ENCODE data around the gene SLC39A12. TPM values are rescaled to one million over a fixed set of nuclear protein-coding genes. Genes with fewer than 3 reads are reported as not detected.
A peak's percentile ranks its signal among the peaks of the same experiment; 100 is the strongest.

SLC39A12 gene
- total RNA-seq, 4 donors from 2014 or later: not detected

DNA sequence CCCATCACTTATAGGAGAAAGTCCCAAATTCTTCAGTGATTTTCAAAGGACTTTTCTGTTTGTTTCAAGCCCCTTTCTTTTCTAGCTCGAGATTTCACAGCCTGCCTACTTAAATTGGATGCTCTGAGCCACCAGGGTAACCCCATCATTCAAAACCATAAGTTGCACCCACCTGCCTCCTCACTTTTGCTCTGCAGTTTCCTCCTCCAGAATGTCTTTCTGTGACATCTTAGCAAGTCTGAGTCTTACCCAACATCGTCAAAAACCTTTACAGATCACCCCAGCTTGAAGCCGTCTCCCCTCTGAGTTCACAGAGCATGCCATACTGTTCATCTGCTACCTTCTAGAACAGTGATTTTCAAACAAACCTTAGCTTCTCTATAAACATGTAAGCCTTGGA lies 124.2 kb downstream of the SLC39A12 start:
- WGBS: 86% methylated on average over 3 of the region's 3 CpGs
- DNase-seq (ENCODE audit: extremely low spot score): no peak
- no peaks in the 10 kb centered on the region for H3K36me3 ChIP-seq
- no peak overlapping the region for H3K27ac ChIP-seq (replicated peaks in 1 of 4)
- no peaks in the 10 kb centered on the region for H3K9me3 ChIP-seq
- intact Hi-C loops (cut with DNase I): no loop called here
- no peak for TF ChIP-seq POLR2AphosphoS5 (IDR thresholded peaks at IDR 0.05)
- no peak for TF ChIP-seq POLR2A (IDR thresholded peaks at IDR 0.05; ENCODE audit: low read depth)
- TF ChIP-seq, protein P1, sequence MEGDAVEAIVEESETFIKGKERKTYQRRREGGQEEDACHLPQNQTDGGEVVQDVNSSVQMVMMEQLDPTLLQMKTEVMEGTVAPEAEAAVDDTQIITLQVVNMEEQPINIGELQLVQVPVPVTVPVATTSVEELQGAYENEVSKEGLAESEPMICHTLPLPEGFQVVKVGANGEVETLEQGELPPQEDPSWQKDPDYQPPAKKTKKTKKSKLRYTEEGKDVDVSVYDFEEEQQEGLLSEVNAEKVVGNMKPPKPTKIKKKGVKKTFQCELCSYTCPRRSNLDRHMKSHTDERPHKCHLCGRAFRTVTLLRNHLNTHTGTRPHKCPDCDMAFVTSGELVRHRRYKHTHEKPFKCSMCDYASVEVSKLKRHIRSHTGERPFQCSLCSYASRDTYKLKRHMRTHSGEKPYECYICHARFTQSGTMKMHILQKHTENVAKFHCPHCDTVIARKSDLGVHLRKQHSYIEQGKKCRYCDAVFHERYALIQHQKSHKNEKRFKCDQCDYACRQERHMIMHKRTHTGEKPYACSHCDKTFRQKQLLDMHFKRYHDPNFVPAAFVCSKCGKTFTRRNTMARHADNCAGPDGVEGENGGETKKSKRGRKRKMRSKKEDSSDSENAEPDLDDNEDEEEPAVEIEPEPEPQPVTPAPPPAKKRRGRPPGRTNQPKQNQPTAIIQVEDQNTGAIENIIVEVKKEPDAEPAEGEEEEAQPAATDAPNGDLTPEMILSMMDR (IDR thresholded peaks at IDR 0.05): no peak
- no peak for TF ChIP-seq EP300 (IDR thresholded peaks at IDR 0.05)
- no peak overlapping the region for H3K4me3 ChIP-seq
- peaks cover 0 to 9% (median 7%) of the 10 kb centered on the region in 4 donors for H3K4me1 ChIP-seq
- H3K27me3 ChIP-seq: no peaks in the 10 kb centered on the region

DNA sequence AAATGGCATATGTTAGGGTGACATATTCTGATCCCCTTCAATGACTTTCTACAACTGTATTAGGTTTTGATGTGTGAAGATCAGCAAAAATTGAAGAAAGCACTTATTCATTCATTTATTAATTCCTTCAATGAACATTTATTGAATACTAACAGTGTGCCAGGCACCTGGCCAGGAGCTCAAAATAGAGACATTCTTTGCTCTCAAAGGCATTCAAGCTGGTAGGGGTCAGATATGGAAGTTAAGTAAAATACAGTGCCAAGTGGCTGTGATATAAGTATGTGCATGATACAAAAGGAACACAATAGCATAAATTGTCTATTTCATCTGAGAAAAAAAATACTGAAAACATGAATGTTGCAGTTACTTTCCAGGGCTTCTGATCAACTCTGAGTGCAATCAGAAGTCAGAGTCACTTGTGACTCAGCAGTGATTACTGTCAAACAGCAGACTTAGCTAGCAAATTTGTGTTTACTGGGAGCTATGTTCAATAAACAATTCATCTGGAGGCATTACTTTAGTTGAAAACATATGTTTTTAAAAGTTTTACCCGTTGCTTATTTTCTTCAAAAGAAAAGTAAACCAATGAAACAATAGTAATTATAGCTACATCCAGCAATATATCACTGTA lies 128.1 kb downstream of the SLC39A12 start:
- no peaks in the 10 kb centered on the region for H3K36me3 ChIP-seq
- H3K27me3 ChIP-seq: no peaks in the 10 kb centered on the region
- DNase-seq (ENCODE audit: extremely low spot score): no peak
- no peaks in the 10 kb centered on the region for H3K9me3 ChIP-seq
- no peak overlapping the region for H3K27ac ChIP-seq (replicated peaks in 1 of 4)
- no peak for TF ChIP-seq POLR2AphosphoS5 (IDR thresholded peaks at IDR 0.05)
- no peak for TF ChIP-seq POLR2A (IDR thresholded peaks at IDR 0.05; ENCODE audit: low read depth)
- H3K4me3 ChIP-seq: no peak overlapping the region
- peaks cover 0 to 11% (median 8%) of the 10 kb centered on the region in 4 donors for H3K4me1 ChIP-seq
- intact Hi-C loops (cut with DNase I): no loop called here
- WGBS: 89% methylated on average over 1 of the region's 1 CpG

DNA sequence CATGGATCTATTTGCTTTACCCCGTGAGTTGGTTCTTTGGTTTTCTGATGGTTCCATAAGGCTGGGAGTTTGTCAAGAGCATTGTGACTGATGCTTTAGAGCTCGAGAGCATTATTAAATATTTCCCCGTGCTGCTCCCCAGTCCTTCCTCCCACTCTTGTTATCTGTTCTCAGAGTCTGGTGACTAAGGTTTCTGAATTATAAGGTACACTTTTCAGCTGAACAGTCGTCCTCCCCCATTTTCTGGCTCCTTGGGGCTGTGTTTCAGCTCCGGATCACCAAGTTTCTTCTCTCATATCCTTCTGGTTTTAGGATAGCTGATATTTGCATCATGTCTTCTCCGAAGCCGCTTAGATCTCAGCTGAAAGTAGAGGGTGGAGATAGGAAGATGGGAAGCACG lies 130.7 kb downstream of the SLC39A12 start:
- Histone ChIP-seq H3K4me1 (peaks cover 3 to 34% (median 30%) of the 10 kb centered on the region in 4 donors), H3K27me3 (no peaks in the 10 kb centered on the region), H3K9me3 (no peaks in the 10 kb centered on the region), H3K4me3 (no peak overlapping the region), H3K36me3 (no peaks in the 10 kb centered on the region), H3K27ac (replicated peaks in 1 of 4) (no peak overlapping the region)
- TF ChIP-seq EP300 (IDR thresholded peaks at IDR 0.05) (no peak), POLR2A (IDR thresholded peaks at IDR 0.05; ENCODE audit: low read depth) (no peak), POLR2AphosphoS5 (IDR thresholded peaks at IDR 0.05) (no peak)
- TF ChIP-seq, protein P1 (IDR thresholded peaks at IDR 0.05): no peak
- DNase-seq (ENCODE audit: extremely low spot score): no peak
- intact Hi-C loops (cut with DNase I): no loop called here
- WGBS: 87% methylated on average over 8 of the region's 8 CpGs

DNA sequence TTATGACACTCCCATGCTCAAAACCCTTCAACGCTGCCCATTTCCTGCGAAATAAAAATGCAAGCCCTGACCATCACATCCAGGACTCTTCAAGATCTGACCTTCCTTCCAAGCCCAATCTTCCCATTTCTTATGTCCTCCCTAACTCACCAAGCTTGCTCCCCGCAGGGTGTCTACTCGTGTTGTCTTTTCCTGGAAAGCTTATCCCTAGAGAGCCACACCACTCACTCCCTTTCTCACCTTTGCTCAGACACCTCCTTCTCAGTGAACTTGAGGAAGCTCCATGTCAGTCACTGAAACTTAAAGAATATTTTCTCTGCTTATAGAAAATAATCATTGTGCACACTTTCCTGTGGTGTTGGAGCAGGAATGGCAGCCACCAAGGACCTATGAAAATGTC lies 134.1 kb downstream of the SLC39A12 start:
- peak overlapping the region; percentile 52 to 71 (median 62) for H3K27ac ChIP-seq (replicated peaks in 1 of 4)
- H3K36me3 ChIP-seq: no peaks in the 10 kb centered on the region
- no peaks in the 10 kb centered on the region for H3K9me3 ChIP-seq
- intact Hi-C loops (cut with DNase I): no loop called here
- no peak for DNase-seq (ENCODE audit: extremely low spot score)
- TF ChIP-seq, protein P1 (IDR thresholded peaks at IDR 0.05): no peak
- no peak for TF ChIP-seq EP300 (IDR thresholded peaks at IDR 0.05)
- no peak for TF ChIP-seq POLR2A (IDR thresholded peaks at IDR 0.05; ENCODE audit: low read depth)
- no peak for TF ChIP-seq POLR2AphosphoS5 (IDR thresholded peaks at IDR 0.05)
- 93% methylated on average over 4 of the region's 4 CpGs for WGBS
- peaks cover 6 to 34% (median 30%) of the 10 kb centered on the region in 4 donors for H3K4me1 ChIP-seq
- no peaks in the 10 kb centered on the region for H3K27me3 ChIP-seq
- no peak overlapping the region for H3K4me3 ChIP-seq

DNA sequence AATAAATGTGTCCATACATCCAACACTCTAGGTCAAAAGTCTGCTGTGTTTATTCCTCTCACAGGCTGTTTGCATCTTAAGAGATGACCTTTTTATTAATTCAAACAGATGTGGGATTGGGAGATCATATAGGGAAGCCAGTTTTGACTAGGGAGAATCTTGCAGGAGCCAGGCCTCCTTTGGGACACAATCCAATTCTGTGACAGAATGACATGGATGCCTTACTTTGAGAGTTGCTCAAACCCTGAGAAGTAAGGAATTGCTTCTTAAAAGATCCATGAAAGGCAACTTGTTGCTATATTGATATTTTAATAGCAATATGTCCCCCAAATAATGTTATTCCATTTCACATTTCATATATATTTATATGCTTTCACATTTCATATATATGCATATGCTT lies 135.0 kb downstream of the SLC39A12 start:
- TF ChIP-seq POLR2A (IDR thresholded peaks at IDR 0.05; ENCODE audit: low read depth): no peak
- TF ChIP-seq POLR2AphosphoS5 (IDR thresholded peaks at IDR 0.05): no peak
- TF ChIP-seq, protein P1 (IDR thresholded peaks at IDR 0.05): no peak
- TF ChIP-seq EP300 (IDR thresholded peaks at IDR 0.05): no peak
- Histone ChIP-seq H3K4me3 (peak overlapping the region in 1 of 4 donors; percentile 12), H3K4me1 (peaks cover 6 to 34% (median 30%) of the 10 kb centered on the region in 4 donors), H3K9me3 (no peaks in the 10 kb centered on the region), H3K36me3 (no peaks in the 10 kb centered on the region), H3K27ac (replicated peaks in 1 of 4) (peak overlapping the region; percentile 52 to 71 (median 62)), H3K27me3 (no peaks in the 10 kb centered on the region)
- DNase-seq (ENCODE audit: extremely low spot score): no peak
- intact Hi-C loops (cut with DNase I): no loop called here
